GM19043 (cell line): Measurements from ENCODE around the gene KIF16B.
"Not testable (repeated sequence)": the region's sequence is repeated elsewhere in the genome, so short reads cannot be mapped to it uniquely, and the experiment has no call there.

ENCODE experiments used
- ATAC-seq: cut with Tn5 transposase; IDR thresholded peaks from one replicate; pipeline ENCODE4 v1.9.1; 2021; ENCODE audit warnings: low read depth; ENCODE audit not compliant: unreplicated experiment

KIF16B gene

GRCh38 chr20:16573001-16573965, at the start of gene KIF16B:
Gene KIF16B (minus strand): TSS chr20:16573448. CDS start chr20:16573275, 173 bp downstream.
- ATAC-seq = peak; percentile 71

DNA sequence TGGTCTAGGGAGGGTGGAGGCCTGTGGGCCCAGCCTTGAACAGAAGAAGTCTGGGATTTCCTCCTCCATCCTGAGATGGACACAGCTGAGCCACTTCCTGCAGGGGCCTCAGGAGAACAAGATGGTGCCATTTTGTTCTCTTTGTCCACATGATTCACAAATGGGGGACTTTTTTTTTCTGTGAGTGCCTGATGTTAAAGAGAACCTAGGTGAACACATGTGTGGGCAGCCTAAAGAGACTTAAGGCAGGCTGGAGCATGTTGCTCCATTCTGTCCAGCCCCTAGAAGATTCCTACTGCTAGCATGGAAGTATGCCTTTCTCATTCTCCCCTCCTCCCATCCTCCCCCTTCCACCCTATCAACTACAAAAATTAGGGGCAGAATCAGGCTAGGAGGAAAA, 49.3 kb upstream of the KIF16B start:
- ATAC-seq = no peak

DNA sequence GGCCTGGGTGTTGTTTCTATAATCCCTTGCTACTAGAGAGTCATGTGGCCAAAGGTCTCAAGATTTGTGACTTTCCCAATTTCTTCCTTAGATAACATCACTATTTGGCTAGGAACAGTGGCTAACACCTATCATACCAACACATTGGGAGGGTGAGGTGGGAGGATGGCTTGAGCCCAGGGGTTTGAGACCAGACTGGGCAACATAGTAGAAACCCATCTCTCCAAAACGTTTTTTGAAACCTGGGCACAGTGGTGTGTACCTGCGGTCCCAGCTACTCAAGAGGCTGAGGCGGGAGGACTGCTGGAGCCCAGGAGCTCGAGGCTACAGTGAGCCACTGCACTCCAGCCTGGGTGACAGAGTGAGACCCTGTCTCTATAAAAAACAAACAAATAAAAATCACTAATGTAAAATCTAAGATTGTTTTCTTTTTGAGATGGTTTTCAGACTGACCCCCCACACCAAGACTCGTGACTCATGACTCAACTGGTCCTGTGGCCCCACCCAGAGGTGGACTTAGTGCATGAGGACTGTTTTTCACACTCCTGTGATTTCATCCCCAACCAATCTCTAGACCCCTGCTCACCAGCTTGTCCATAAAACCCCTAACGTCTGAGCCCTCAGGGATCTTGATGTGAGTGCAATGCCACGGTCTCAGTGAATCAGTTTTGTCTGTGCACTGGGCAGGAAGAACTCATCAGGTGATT, 48.3 kb upstream of the KIF16B start:
- no peak for ATAC-seq

- no peak for ATAC-seq
Observed at GRCh38 chr20:16620961-16621360, 47.7 kb upstream of the KIF16B start.

- ATAC-seq = no peak
Observed at GRCh38 chr20:16619953-16620352, 46.7 kb upstream of the KIF16B start.

- no peak for ATAC-seq
Observed at GRCh38 chr20:16617056-16617455, 43.8 kb upstream of the KIF16B start.

GRCh38 chr20:16616317-16616716, 43.1 kb upstream of the KIF16B start:
- ATAC-seq = no peak

DNA sequence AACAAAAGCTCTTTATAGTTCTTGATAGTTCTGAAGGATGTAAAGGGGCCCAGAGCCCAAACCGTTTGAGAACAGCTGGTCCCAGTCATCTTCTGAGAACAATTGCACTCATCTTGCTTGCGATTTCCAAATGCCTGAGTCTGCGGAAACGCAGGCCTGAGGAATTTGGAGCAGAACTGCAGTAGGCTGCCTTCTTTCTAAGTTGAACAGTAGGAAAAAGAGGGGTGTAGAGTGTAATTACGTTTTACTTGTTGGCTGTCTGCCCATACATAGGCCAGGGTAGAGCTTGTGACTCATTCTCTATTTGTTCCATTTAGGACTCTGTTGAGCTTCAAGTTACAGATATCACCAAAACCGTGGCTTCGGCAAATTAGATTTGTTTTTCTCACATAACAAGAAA, 42.0 kb upstream of the KIF16B start:
- ATAC-seq = no peak

DNA sequence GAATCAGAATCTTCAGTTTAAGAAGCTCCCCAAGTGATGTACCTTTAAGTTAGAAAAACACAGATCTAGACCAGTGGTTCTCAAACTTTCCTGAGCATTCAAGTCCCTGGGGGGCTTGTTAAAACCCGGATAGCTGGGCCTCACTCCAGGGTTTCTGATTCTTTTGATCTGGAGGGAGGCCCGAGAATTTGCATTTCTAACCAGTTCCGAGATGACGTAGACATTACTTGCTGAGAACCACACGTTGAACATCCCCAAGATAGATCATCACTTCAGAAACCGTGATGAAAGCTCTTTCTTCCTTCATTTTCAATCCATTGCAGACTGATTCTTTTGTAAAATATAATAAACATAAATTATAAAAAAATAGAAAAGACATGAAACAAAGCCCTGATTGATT, 40.7 kb upstream of the KIF16B start:
- no peak for ATAC-seq

DNA sequence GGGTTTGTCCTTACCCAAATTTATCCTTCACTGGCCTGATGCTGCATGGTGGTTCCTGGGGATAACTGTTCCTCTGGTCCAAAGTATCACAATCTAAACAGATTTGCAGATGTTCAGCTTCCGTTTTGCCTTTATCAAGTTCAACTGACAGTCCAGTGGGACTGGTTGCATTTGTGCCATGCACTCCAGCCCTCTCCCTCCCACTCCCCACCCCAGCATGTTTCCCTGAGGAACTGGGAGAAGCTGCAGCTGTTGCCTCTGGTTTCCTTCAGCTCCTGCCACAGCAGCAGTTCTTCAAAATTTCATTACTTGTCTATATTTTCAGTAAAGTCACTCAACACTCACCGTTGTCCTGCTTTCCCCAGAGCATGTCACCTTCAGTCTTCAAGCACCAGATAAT, 39.5 kb upstream of the KIF16B start:
- no peak for ATAC-seq

- no peak for ATAC-seq
Observed at GRCh38 chr20:16611817-16612216, 38.6 kb upstream of the KIF16B start.

DNA sequence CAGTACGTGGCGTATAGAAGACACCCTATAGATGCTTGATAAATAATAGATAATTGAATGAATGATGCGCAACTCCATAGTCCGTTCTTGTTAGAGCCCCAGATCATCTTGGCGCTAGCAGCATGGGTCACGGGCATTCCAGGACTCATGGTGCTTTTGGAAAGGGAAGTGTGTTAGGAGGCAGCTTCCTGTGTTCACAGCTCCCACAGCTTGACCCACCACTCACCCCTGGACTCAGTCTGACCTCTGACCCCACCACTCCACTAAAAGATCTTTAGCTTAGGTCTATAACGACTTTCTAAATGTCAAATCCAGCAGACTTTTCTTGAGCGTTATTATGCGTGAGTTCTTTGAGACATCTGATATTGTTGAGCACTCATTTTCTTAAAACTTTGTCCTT, 35.8 kb upstream of the KIF16B start:
- ATAC-seq = no peak

GRCh38 chr20:16608277-16608650, 35.0 kb upstream of the KIF16B start:
- no peak for ATAC-seq

GRCh38 chr20:16607364-16608276, 34.4 kb upstream of the KIF16B start:
- no peak for ATAC-seq

DNA sequence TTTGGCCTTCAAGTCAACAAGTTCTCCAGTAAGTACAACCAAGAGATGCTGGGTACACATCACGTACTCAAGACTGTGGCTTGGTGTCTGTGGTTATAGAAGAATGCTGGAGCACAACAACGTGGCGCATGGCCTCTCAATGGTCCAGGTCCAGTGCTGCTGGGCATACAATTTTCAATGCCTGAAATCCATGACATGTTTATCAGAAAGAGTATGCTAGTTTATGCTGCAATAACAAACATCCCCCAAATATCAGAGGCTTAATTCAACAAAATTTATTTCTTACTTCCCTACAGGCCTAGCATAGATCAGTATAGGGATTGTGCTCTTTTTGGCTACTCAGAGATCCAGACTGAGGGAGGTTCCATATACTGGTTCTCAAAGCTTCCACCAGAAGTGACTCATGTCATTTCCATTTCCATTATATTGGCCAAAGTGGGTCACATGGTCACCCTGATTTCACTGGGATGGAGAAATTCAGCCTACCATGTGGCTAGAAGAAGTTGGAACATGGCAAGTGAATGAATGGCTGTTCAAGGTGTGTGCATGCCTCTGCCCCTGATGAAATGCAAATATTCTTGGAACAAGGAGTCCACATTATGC, 33.3 kb upstream of the KIF16B start:
- ATAC-seq = no peak

- no peak for ATAC-seq
Observed at GRCh38 chr20:16601047-16601446, 27.8 kb upstream of the KIF16B start.

- ATAC-seq = no peak
Observed at GRCh38 chr20:16599257-16599656, 26.0 kb upstream of the KIF16B start.

DNA sequence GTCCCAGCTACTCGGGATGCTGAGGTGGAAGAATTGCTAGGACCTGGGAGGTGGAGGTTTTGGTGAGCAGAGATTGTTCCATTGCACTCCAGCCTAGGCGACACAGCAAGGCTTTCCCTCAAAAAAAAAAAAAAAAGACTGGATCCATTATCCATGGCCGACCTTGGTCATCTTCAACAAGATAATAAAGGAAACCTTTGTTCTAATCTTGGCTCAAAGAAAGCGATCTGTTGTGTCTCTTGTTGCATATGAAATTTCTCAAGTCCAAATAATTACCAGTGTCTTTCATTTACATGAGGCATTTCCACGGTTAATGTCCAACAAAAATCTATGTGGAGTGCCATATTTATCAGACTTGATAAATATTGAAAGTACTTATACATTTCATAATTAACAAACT, 23.7 kb upstream of the KIF16B start:
- ATAC-seq = no peak

DNA sequence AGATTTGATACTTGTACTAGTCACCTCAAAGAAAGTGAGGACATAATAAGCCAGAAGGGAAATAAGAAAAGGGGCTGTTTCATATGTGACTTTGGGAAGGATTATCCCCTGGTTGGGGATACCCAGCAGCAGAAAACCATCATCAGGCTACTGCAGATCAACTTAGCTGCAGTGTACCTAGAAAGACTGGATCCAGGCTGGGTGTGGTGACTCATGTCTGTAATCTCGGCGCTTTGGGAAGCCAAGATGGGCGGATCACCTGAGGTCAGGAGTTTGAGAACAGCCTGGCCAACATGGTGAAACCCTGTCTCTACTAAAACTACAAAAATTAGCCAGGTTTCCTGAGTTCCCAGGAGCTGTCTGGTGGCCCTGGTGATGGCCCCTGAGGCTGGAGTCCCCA, 23.2 kb upstream of the KIF16B start:
- ATAC-seq = not testable (repeated sequence)

DNA sequence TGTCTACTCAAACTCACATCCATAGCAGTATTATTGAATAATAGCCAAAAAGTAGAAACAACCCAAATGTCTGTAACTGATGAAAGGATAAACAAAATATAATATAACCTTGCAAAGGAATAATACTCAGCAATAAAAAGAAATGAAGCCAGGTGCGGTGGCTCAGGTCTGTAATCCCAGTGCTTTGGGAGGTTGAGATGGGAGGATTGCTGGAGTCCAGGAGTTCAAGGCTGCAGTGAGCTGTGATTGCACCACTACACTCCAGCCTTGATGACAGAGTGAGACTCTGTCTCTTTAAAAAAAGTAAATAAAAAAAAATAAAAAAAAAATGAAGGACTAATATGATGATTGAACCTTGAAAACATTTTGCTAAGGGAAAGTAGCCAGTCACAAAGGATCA, 22.1 kb upstream of the KIF16B start:
- no peak for ATAC-seq
